Hepatocyte (in vitro differentiated cells): ENCODE data around the gene CBX4. TPM values are rescaled to one million over a fixed set of nuclear protein-coding genes. Genes with fewer than 3 reads are reported as not detected.
A peak's percentile ranks its signal among the peaks of the same experiment; 100 is the strongest.

ENCODE experiments used
- DNase-seq: peaks from one replicate; pipeline ENCODE4 v3.0.0-alpha.2; 2016; ENCODE audit warnings: low spot score
- H2AFZ ChIP-seq: fragments of 200-600 bp; sonication (generic); 2 replicates; pipeline ENCODE4 v1.6.0; 2016; ENCODE audit warnings: antibody characterized with exemption, mild to moderate bottlenecking
- H3K27ac ChIP-seq: fragments of 200-600 bp; sonication (generic); 2 replicates; pipeline ENCODE4 v1.5.1; 2016; ENCODE audit warnings: mild to moderate bottlenecking
- H3K27me3 ChIP-seq: fragments of 200-600 bp; sonication (generic); 2 replicates; pipeline ENCODE4 v1.6.1; 2016
- H3K36me3 ChIP-seq: fragments of 200-600 bp; sonication (generic); replicated peaks from 2 replicates; pipeline ENCODE4 v1.5.1; 2016; ENCODE audit warnings: low read depth; ENCODE audit not compliant: insufficient read depth
- H3K4me1 ChIP-seq: fragments of 200-600 bp; sonication (generic); 2 replicates; pipeline ENCODE4 v1.5.1; 2016; ENCODE audit warnings: mild to moderate bottlenecking, moderate library complexity; ENCODE audit not compliant: insufficient read depth
- H3K4me2 ChIP-seq: fragments of 200-600 bp; sonication (generic); 2 replicates; pipeline ENCODE4 v1.6.0; 2016
- H3K4me3 ChIP-seq: fragments of 200-600 bp; sonication (generic); 2 replicates; pipeline ENCODE4 v1.5.1; 2016; ENCODE audit warnings: mild to moderate bottlenecking
- H3K79me2 ChIP-seq: fragments of 200-600 bp; sonication (generic); 2 replicates; pipeline ENCODE4 v1.6.0; 2017; ENCODE audit warnings: mild to moderate bottlenecking
- H3K9me2 ChIP-seq: fragments of 200-600 bp; sonication (generic); replicated peaks from 2 replicates; pipeline ENCODE4 v1.6.0; 2017; ENCODE audit warnings: mild to moderate bottlenecking; ENCODE audit not compliant: insufficient read depth
- H3K9me3 ChIP-seq: fragments of 200-600 bp; sonication (generic); 2 replicates; pipeline ENCODE4 v1.5.1; 2016; ENCODE audit warnings: low read depth, mild to moderate bottlenecking
- H4K20me1 ChIP-seq: fragments of 200-600 bp; sonication (generic); 2 replicates; pipeline ENCODE4 v1.6.0; 2016; ENCODE audit warnings: mild to moderate bottlenecking; ENCODE audit not compliant: insufficient read depth, poor library complexity, severe bottlenecking
- EZH2 ChIP-seq: fragments of 200-600 bp; sonication (generic); IDR thresholded peaks from 2 replicates; pipeline ENCODE4 v1.6.1; 2016; ENCODE audit warnings: antibody characterized with exemption, mild to moderate bottlenecking, borderline replicate concordance
- EZH2phosphoT487 ChIP-seq: fragments of 200-600 bp; sonication (generic); IDR thresholded peaks from one replicate; pipeline ENCODE4 v1.6.1; 2018; ENCODE audit warnings: antibody characterized with exemption, mild to moderate bottlenecking, low read depth, moderate library complexity; ENCODE audit not compliant: unreplicated experiment, severe bottlenecking
- WGBS: methylation state at CpG from one replicate; pipeline ENCODE4 v1.1.6; 2016; ENCODE audit warnings: low lambda C conversion rate; ENCODE audit errors: missing lambda C conversion rate; 5-methylcytosine and 5-hydroxymethylcytosine counted together
- polyA plus RNA-seq: library from polyadenylated mRNA; unstranded; fragments of >200 nt; fragmentation: Nextera tagmentation; extraction: Ambion mirVana; gene quantifications from 2 replicates; pipeline ENCODE4 v1.2.1, GENCODE V29; 2016
- total RNA-seq: library from RNA; depleted of rRNA; stranded (reverse); fragments of >200 nt; gene quantifications from 2 replicates; pipeline ENCODE4 v1.2.3, GENCODE V29; 2014
- TF ChIP-seq, protein P1 (sequence below): fragments of 200-600 bp; sonication (generic); IDR thresholded peaks from 2 replicates; pipeline ENCODE4 v1.5.1; 2016; ENCODE audit warnings: antibody characterized with exemption, mild to moderate bottlenecking; ENCODE audit not compliant: poor library complexity

Gene CBX4
- total and polyA plus RNA-seq, 2 experiments from 2014 or later, result 56.1 to 86.7 TPM

DNA sequence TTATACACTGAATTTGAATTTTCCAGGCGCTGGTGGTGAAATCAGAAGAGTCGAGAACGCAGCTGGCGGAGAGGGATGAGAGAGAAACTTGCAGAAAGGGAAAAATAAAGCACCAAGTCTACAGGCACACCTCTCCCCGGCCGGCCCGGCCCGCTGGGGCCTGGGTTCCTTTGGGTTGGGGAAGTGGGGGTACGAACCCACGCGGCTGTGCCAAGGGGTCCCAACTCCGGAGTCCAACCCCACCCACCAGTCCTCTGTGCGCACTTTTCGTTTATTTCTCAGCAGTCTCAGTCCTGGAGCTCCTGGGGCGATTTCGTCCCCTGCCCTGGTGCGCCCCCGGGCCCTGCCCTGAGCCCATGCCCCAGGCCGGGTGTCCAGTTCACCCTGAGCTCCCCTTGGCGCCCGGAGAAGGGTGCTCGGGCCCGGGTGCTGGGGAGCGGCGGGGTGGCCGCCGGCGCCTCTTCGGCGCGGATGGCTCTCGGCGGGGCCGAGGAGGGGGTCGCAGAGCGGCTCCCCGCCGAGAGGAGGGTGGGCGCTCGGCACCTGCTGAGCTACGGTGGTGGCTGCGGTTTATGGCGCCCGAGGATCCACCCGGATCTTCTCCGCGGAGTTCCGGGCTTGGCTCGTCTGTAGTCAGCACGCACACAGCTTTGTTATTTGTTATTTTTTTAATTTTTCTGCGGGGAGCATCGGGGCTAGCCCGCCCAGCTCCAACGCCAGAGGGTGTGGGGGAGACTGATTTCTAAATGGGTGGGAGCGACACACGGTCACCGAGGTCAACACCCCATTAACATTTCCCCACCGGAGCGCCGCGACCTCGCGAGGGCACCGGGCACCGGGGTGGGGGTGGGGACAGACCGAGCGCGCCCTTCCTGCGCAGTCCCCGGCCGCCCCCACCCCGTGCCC is 26.6 kb downstream of the CBX4 start:
- WGBS, result 5% methylated on average over 51 of the region's 72 CpGs
- Histone ChIP-seq H3K4me3 (no peak overlapping the region), H3K79me2 (no peaks in the 10 kb centered on the region), H3K27me3 (peaks cover 84% of the 10 kb centered on the region), H3K36me3 (no peaks in the 10 kb centered on the region), H3K4me1 (peaks cover 43% of the 10 kb centered on the region), H4K20me1 (no peaks in the 10 kb centered on the region), H3K9me3 (no peaks in the 10 kb centered on the region), H3K9me2 (no peaks in the 10 kb centered on the region), H3K27ac (no peak overlapping the region), H3K4me2 (peak overlapping the region; percentile 94), H2AFZ (peak overlapping the region; percentile 45)
- no peak for DNase-seq
- TF ChIP-seq EZH2phosphoT487, result peak; percentile 59
- peak; percentile 96 for TF ChIP-seq EZH2
- TF ChIP-seq, protein P1, sequence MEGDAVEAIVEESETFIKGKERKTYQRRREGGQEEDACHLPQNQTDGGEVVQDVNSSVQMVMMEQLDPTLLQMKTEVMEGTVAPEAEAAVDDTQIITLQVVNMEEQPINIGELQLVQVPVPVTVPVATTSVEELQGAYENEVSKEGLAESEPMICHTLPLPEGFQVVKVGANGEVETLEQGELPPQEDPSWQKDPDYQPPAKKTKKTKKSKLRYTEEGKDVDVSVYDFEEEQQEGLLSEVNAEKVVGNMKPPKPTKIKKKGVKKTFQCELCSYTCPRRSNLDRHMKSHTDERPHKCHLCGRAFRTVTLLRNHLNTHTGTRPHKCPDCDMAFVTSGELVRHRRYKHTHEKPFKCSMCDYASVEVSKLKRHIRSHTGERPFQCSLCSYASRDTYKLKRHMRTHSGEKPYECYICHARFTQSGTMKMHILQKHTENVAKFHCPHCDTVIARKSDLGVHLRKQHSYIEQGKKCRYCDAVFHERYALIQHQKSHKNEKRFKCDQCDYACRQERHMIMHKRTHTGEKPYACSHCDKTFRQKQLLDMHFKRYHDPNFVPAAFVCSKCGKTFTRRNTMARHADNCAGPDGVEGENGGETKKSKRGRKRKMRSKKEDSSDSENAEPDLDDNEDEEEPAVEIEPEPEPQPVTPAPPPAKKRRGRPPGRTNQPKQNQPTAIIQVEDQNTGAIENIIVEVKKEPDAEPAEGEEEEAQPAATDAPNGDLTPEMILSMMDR, result no peak

- TF ChIP-seq EZH2, result no peak
- no peak for TF ChIP-seq EZH2phosphoT487
- TF ChIP-seq, protein P1, result no peak
Measured at GRCh38 chr17:79811868-79812352, 27.3 kb downstream of the CBX4 start.

GRCh38 chr17:79811011-79811867 is 28.0 kb downstream of the CBX4 start:
- peaks cover 84% of the 10 kb centered on the region for H3K27me3 ChIP-seq

More at GRCh38 chr17:79811868-79812352, 27.3 kb downstream of the CBX4 start:
- no peaks in the 10 kb centered on the region for H3K36me3 ChIP-seq
- H4K20me1 ChIP-seq, result no peaks in the 10 kb centered on the region
- H3K4me1 ChIP-seq, result peaks cover 43% of the 10 kb centered on the region
- H3K4me2 ChIP-seq, result peak overlapping the region; percentile 94
- no peaks in the 10 kb centered on the region for H3K79me2 ChIP-seq
- H3K27me3 ChIP-seq, result peaks cover 84% of the 10 kb centered on the region
- no peak overlapping the region for H3K27ac ChIP-seq
- WGBS, result 5% methylated on average over 20 of the region's 20 CpGs
- no peak overlapping the region for H3K4me3 ChIP-seq
- no peak for DNase-seq
- H3K9me2 ChIP-seq, result no peaks in the 10 kb centered on the region
- no peaks in the 10 kb centered on the region for H3K9me3 ChIP-seq
- H2AFZ ChIP-seq, result no peak overlapping the region

More at GRCh38 chr17:79811011-79811867, 28.0 kb downstream of the CBX4 start:
- Histone ChIP-seq H3K79me2 (no peaks in the 10 kb centered on the region), H3K4me1 (peaks cover 43% of the 10 kb centered on the region), H3K9me2 (no peaks in the 10 kb centered on the region), H3K27ac (no peak overlapping the region), H3K9me3 (no peaks in the 10 kb centered on the region), H2AFZ (no peak overlapping the region), H3K4me3 (no peak overlapping the region), H3K36me3 (no peaks in the 10 kb centered on the region), H3K4me2 (peak overlapping the region; percentile 84), H4K20me1 (no peaks in the 10 kb centered on the region)
- DNase-seq, result peak; percentile 68
- TF ChIP-seq EZH2 (no peak), EZH2phosphoT487 (peak; percentile 42)
- TF ChIP-seq, protein P1, result peak; percentile 59
- WGBS, result 5% methylated on average over 61 of the region's 66 CpGs
